WTC11 (cell line): ENCODE measurements around the gene TMEM8B. TPM values are rescaled to one million over a fixed set of nuclear protein-coding genes. Genes with fewer than 3 reads are reported as not detected.

Experiments used
- ATAC-seq: fragments of 200-7000 bp; cut with Tn5 transposase; 2 replicates; pipeline ENCODE4 v1.10.0; 2021; ENCODE audit warnings: mild to moderate bottlenecking, moderate library complexity
- CTCF ChIA-PET: fragments of 300-600 bp; sonication (Branson Sonifier 250); formaldehyde crosslinking; loops from one replicate; lab custom pipeline; 2021; ENCODE audit warnings: antibody characterized with exemption; lab: Charles Lee
- POLR2A ChIA-PET: fragments of 350-600 bp; sonication (Branson Sonifier 250); formaldehyde crosslinking; loops from one replicate; lab custom pipeline; 2021; ENCODE audit warnings: antibody characterized with exemption; lab: Charles Lee
- DNase-seq: peaks from one replicate; pipeline ENCODE4 v3.0.0; 2021; ENCODE audit warnings: low spot score
- H3K27ac Mint-ChIP-seq: 2 replicates; pipeline ENCODE4 v1.8.0; 2021; ENCODE audit warnings: mixed read lengths
- H3K27me3 Mint-ChIP-seq: 2 replicates; pipeline ENCODE4 v1.8.0; 2021; ENCODE audit warnings: low read depth, mild to moderate bottlenecking, moderate library complexity, mixed read lengths
- H3K36me3 Mint-ChIP-seq: 2 replicates; pipeline ENCODE4 v1.8.0; 2021; ENCODE audit warnings: mixed read lengths
- H3K4me1 Mint-ChIP-seq: 2 replicates; pipeline ENCODE4 v1.8.0; 2022; ENCODE audit warnings: mixed read lengths
- H3K4me3 Mint-ChIP-seq: 2 replicates; pipeline ENCODE4 v1.8.0; 2021; ENCODE audit warnings: mild to moderate bottlenecking, moderate library complexity, mixed read lengths
- H3K9me3 Mint-ChIP-seq: 2 replicates; pipeline ENCODE4 v1.8.0; 2021; ENCODE audit warnings: mixed read lengths
- CREM ChIP-seq: sonication (generic); formaldehyde crosslinking; IDR thresholded peaks from 2 replicates; pipeline ENCODE4 v1.8.1; 2022; ENCODE audit warnings: mild to moderate bottlenecking, missing genetic modification reagents, moderate library complexity
- GRHL2 ChIP-seq: fragments of 250-450 bp; sonication (Bioruptor Pico); IDR thresholded peaks from 2 replicates; pipeline ENCODE4 v1.8.0; 2022; ENCODE audit warnings: mild to moderate bottlenecking, moderate library complexity; ENCODE audit not compliant: insufficient replicate concordance, severe bottlenecking
- GTF2I ChIP-seq: fragments of 250-450 bp; sonication (Bioruptor Pico); conservative IDR thresholded peaks from 2 replicates; pipeline ENCODE4 v1.4.0; 2021; ENCODE audit warnings: mild to moderate bottlenecking
- SMAD3 ChIP-seq: sonication (generic); formaldehyde crosslinking; IDR thresholded peaks from 2 replicates; pipeline ENCODE4 v1.8.0; 2022; ENCODE audit warnings: missing genetic modification reagents, mild to moderate bottlenecking, borderline replicate concordance
- TEAD1 ChIP-seq: sonication (generic); formaldehyde crosslinking; IDR thresholded peaks from 2 replicates; pipeline ENCODE4 v1.8.0; 2022; ENCODE audit warnings: mild to moderate bottlenecking, missing genetic modification reagents
- ZBTB21 ChIP-seq: sonication (generic); formaldehyde crosslinking; IDR thresholded peaks from 2 replicates; pipeline ENCODE4 v1.8.1; 2023; ENCODE audit warnings: mild to moderate bottlenecking, missing genetic modification reagents, borderline replicate concordance
- ZNF138 ChIP-seq: sonication (generic); formaldehyde crosslinking; conservative IDR thresholded peaks from 2 replicates; pipeline ENCODE4 v1.8.1; 2022; ENCODE audit warnings: mild to moderate bottlenecking, moderate library complexity, missing genetic modification reagents
- total RNA-seq: library from RNA; stranded (reverse); gene quantifications from 3 replicates; pipeline ENCODE4 v1.2.3, GENCODE V29; 2021
- TF ChIP-seq, protein P1 (sequence below): sonication (generic); formaldehyde crosslinking; conservative IDR thresholded peaks from 2 replicates; pipeline ENCODE4 v1.8.1; 2023; ENCODE audit warnings: mild to moderate bottlenecking, low read depth, missing genetic modification reagents, moderate library complexity
- TF ChIP-seq, protein P2 (sequence below): fragments of 250-450 bp; sonication (Bioruptor Pico); conservative IDR thresholded peaks from 2 replicates; pipeline ENCODE4 v1.9.0; 2021; ENCODE audit warnings: mild to moderate bottlenecking
- TF ChIP-seq, protein P3 (sequence below): sonication (generic); formaldehyde crosslinking; IDR thresholded peaks from 2 replicates; pipeline ENCODE4 v1.8.0; 2022; ENCODE audit warnings: mild to moderate bottlenecking, missing genetic modification reagents
- TF ChIP-seq, protein P4 (sequence below): fragments of 200-600 bp; IDR thresholded peaks from 2 replicates; pipeline ENCODE4 v1.8.0; 2022; ENCODE audit warnings: antibody characterized with exemption
- TF ChIP-seq, protein P5 (sequence below): sonication (generic); formaldehyde crosslinking; IDR thresholded peaks from 2 replicates; pipeline ENCODE4 v1.8.0; 2022; ENCODE audit warnings: mild to moderate bottlenecking, missing genetic modification reagents
- TF ChIP-seq, protein P6 (sequence below): sonication (generic); formaldehyde crosslinking; IDR thresholded peaks from 2 replicates; pipeline ENCODE4 v1.8.0; 2022; ENCODE audit warnings: missing genetic modification reagents
- TF ChIP-seq, protein P7 (sequence below): sonication (generic); formaldehyde crosslinking; IDR thresholded peaks from 2 replicates; pipeline ENCODE4 v1.8.1; 2023; ENCODE audit warnings: mild to moderate bottlenecking, missing genetic modification reagents, borderline replicate concordance

The TMEM8B gene
- total RNA-seq, 1 experiment from 2014 or later: 9.5 TPM

DNA sequence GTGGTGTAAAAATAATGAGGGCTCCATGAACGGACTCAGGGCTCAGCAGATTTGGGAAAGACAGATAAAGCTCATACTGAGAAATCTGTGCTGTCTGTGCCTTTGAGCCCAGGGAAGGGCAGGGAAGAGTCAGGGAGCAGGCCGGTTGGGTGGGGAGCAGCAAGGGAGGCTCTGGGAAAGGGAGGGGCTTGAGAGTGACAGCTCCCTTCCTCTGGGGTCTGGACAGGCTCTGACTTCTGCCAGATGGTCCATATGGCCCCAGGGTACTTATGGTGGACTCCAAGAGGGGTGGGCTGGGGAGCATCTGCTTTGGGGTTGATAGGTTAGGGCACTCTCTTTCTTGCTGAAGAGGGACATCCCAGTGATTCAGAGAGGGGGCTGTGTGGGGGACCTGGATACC lies 35.6 kb upstream of the TMEM8B start (continued):
- TF ChIP-seq, protein P1, sequence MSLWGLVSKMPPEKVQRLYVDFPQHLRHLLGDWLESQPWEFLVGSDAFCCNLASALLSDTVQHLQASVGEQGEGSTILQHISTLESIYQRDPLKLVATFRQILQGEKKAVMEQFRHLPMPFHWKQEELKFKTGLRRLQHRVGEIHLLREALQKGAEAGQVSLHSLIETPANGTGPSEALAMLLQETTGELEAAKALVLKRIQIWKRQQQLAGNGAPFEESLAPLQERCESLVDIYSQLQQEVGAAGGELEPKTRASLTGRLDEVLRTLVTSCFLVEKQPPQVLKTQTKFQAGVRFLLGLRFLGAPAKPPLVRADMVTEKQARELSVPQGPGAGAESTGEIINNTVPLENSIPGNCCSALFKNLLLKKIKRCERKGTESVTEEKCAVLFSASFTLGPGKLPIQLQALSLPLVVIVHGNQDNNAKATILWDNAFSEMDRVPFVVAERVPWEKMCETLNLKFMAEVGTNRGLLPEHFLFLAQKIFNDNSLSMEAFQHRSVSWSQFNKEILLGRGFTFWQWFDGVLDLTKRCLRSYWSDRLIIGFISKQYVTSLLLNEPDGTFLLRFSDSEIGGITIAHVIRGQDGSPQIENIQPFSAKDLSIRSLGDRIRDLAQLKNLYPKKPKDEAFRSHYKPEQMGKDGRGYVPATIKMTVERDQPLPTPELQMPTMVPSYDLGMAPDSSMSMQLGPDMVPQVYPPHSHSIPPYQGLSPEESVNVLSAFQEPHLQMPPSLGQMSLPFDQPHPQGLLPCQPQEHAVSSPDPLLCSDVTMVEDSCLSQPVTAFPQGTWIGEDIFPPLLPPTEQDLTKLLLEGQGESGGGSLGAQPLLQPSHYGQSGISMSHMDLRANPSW (CRISPR knock-in tag): no peak
- no peak for TF ChIP-seq CREM (CRISPR knock-in tag)

DNA sequence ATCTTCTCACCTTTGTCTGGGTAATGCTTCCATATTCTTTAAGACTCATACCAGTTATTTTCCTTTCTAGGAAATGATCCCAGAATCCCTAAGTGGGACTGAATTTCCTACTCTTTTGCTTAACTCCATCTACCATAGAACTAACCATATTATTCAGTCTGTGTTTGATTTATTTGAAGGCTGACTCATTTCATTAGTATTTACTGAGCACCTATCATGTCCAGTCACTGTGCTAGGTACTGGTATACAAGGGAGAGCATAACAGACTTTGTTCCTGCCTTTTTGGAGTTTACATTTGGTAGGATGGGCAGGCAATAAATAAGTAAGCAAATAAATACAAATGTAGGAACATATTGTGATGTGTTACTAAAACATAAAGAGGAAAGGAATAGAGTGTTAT lies 33.3 kb upstream of the TMEM8B start:
- Mint-ChIP-seq H3K9me3 (no peaks in the 10 kb centered on the region), H3K27me3 (no peaks in the 10 kb centered on the region), H3K4me3 (no peak overlapping the region), H3K27ac (no peak overlapping the region), H3K36me3 (no peaks in the 10 kb centered on the region)
- ChIA-PET CTCF (interaction anchor here (1.3 kb wide), 1 partner anchor 20 kb away, joined by 3 read pairs; no protein-coding TSS in a partner anchor), POLR2A (no interaction called here)
- TF ChIP-seq, protein P2, sequence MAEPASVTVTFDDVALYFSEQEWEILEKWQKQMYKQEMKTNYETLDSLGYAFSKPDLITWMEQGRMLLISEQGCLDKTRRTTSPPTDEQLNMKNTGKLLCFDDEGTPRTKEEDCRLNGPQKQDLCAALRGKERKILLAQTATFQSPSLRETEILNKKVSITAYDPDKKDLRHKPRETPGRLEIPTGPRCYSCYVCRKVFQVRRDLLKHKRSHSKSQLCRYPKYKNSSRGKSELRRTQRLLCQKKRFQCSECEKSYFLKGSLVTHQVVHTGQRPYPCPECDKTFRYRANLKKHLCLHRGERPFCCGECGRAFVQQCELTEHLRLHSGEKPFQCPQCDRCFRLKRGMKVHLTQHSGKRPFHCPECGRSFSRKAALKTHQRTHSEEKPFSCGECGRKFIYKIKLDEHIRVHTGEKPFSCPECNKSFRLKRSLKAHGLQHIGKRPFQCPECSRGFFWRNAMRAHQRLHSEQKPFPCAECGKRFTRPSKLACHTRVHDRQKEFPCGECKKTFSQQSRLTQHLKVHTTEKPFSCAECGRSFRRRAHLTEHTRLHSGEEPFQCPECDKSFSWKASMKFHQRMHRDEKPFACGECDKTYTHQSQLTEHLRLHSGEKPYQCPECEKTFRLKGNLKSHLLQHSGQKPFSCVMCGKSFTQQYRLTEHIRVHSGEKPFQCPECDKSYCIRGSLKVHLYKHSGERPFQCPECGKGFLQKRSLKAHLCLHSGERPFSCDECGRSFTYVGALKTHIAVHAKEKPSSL: no peak
- TF ChIP-seq TEAD1 (CRISPR knock-in tag) (no peak), GTF2I (CRISPR knock-in tag) (no peak), ZBTB21 (CRISPR knock-in tag) (no peak), SMAD3 (CRISPR knock-in tag) (no peak)
- TF ChIP-seq, protein P3, sequence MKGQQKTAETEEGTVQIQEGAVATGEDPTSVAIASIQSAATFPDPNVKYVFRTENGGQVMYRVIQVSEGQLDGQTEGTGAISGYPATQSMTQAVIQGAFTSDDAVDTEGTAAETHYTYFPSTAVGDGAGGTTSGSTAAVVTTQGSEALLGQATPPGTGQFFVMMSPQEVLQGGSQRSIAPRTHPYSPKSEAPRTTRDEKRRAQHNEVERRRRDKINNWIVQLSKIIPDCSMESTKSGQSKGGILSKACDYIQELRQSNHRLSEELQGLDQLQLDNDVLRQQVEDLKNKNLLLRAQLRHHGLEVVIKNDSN: no peak
- TF ChIP-seq, all 79 proteins: peak for 0
- H3K4me1 Mint-ChIP-seq: peaks cover 6% of the 10 kb centered on the region
- no peak for DNase-seq
- no peak for ATAC-seq

DNA sequence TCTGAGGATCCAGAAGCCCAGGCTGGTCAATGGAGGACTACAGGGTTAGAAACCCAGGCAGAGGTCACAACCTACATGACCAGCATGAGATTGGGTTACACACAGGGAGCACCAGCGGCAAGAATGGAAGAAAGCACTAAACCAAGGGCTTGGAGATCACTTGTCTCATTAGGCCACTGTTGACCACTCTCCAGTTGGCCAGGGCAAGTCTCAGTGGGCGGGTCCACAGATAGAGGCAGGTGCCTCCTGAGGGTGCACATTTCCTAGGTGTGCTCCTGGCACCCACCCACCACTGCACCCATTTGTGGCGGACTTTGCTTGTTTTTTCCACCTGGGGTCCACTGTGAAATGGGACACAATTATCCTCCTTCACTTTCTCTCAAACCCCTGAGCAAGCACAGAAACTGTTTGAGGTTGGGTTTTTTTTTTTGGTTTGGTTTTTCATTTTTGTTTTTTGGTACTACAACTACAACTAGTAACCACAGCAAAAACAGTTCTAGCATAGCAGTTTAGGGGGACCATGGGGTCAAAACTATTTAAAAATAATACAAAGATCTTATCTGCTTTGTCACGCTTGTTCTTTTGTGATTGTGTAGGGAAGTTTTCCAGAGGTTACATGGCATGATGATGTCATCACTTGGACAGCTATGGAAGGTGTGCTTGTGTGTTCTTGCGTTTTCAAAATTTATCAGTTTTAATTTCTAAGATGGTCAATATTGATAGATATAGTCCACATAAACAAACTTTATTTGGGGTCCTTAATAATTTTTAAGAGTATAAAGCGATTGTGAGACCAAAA lies 31.5 kb upstream of the TMEM8B start:
- DNase-seq: no peak
- peaks cover 6% of the 10 kb centered on the region for H3K4me1 Mint-ChIP-seq
- H3K27ac Mint-ChIP-seq: no peak overlapping the region
- no peak for ATAC-seq
- no peak overlapping the region for H3K4me3 Mint-ChIP-seq
- no peaks in the 10 kb centered on the region for H3K27me3 Mint-ChIP-seq
- no peaks in the 10 kb centered on the region for H3K9me3 Mint-ChIP-seq
- ChIA-PET CTCF (interaction anchor here (1.0 to 1.8 kb wide), 5 partner anchors 17 to 85 kb away, joined by 3 to 6 read pairs (median 6); partner anchors contain the start of gene HINT2), POLR2A (interaction anchor here (1.2 kb wide), 1 partner anchor 17 kb away, joined by 4 read pairs; the partner anchor contains the start of gene HINT2)
- no peaks in the 10 kb centered on the region; the same call in 1 of the 2 replicates for H3K36me3 Mint-ChIP-seq
- TF ChIP-seq, protein P4, sequence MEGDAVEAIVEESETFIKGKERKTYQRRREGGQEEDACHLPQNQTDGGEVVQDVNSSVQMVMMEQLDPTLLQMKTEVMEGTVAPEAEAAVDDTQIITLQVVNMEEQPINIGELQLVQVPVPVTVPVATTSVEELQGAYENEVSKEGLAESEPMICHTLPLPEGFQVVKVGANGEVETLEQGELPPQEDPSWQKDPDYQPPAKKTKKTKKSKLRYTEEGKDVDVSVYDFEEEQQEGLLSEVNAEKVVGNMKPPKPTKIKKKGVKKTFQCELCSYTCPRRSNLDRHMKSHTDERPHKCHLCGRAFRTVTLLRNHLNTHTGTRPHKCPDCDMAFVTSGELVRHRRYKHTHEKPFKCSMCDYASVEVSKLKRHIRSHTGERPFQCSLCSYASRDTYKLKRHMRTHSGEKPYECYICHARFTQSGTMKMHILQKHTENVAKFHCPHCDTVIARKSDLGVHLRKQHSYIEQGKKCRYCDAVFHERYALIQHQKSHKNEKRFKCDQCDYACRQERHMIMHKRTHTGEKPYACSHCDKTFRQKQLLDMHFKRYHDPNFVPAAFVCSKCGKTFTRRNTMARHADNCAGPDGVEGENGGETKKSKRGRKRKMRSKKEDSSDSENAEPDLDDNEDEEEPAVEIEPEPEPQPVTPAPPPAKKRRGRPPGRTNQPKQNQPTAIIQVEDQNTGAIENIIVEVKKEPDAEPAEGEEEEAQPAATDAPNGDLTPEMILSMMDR: no peak
- TF ChIP-seq, protein P5, sequence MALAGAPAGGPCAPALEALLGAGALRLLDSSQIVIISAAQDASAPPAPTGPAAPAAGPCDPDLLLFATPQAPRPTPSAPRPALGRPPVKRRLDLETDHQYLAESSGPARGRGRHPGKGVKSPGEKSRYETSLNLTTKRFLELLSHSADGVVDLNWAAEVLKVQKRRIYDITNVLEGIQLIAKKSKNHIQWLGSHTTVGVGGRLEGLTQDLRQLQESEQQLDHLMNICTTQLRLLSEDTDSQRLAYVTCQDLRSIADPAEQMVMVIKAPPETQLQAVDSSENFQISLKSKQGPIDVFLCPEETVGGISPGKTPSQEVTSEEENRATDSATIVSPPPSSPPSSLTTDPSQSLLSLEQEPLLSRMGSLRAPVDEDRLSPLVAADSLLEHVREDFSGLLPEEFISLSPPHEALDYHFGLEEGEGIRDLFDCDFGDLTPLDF: no peak
- no peak for TF ChIP-seq ZNF138 (CRISPR knock-in tag)
- no peak for TF ChIP-seq GRHL2 (CRISPR knock-in tag)
- TF ChIP-seq, protein P6, sequence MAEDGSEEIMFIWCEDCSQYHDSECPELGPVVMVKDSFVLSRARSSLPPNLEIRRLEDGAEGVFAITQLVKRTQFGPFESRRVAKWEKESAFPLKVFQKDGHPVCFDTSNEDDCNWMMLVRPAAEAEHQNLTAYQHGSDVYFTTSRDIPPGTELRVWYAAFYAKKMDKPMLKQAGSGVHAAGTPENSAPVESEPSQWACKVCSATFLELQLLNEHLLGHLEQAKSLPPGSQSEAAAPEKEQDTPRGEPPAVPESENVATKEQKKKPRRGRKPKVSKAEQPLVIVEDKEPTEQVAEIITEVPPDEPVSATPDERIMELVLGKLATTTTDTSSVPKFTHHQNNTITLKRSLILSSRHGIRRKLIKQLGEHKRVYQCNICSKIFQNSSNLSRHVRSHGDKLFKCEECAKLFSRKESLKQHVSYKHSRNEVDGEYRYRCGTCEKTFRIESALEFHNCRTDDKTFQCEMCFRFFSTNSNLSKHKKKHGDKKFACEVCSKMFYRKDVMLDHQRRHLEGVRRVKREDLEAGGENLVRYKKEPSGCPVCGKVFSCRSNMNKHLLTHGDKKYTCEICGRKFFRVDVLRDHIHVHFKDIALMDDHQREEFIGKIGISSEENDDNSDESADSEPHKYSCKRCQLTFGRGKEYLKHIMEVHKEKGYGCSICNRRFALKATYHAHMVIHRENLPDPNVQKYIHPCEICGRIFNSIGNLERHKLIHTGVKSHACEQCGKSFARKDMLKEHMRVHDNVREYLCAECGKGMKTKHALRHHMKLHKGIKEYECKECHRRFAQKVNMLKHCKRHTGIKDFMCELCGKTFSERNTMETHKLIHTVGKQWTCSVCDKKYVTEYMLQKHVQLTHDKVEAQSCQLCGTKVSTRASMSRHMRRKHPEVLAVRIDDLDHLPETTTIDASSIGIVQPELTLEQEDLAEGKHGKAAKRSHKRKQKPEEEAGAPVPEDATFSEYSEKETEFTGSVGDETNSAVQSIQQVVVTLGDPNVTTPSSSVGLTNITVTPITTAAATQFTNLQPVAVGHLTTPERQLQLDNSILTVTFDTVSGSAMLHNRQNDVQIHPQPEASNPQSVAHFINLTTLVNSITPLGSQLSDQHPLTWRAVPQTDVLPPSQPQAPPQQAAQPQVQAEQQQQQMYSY (CRISPR knock-in tag): no peak
- TF ChIP-seq, protein P7, sequence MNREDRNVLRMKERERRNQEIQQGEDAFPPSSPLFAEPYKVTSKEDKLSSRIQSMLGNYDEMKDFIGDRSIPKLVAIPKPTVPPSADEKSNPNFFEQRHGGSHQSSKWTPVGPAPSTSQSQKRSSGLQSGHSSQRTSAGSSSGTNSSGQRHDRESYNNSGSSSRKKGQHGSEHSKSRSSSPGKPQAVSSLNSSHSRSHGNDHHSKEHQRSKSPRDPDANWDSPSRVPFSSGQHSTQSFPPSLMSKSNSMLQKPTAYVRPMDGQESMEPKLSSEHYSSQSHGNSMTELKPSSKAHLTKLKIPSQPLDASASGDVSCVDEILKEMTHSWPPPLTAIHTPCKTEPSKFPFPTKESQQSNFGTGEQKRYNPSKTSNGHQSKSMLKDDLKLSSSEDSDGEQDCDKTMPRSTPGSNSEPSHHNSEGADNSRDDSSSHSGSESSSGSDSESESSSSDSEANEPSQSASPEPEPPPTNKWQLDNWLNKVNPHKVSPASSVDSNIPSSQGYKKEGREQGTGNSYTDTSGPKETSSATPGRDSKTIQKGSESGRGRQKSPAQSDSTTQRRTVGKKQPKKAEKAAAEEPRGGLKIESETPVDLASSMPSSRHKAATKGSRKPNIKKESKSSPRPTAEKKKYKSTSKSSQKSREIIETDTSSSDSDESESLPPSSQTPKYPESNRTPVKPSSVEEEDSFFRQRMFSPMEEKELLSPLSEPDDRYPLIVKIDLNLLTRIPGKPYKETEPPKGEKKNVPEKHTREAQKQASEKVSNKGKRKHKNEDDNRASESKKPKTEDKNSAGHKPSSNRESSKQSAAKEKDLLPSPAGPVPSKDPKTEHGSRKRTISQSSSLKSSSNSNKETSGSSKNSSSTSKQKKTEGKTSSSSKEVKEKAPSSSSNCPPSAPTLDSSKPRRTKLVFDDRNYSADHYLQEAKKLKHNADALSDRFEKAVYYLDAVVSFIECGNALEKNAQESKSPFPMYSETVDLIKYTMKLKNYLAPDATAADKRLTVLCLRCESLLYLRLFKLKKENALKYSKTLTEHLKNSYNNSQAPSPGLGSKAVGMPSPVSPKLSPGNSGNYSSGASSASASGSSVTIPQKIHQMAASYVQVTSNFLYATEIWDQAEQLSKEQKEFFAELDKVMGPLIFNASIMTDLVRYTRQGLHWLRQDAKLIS (CRISPR knock-in tag): no peak
